Measurements from ENCODE around the gene ATM.
"Not testable (repeated sequence)": the region's sequence is repeated elsewhere in the genome, so short reads cannot be mapped to it uniquely, and the experiment has no call there.

The ATM gene

GRCh38 chr11:108221371-108221770, 1.5 kb upstream of the ATM start:
- no peak for DNase-seq

GRCh38 chr11:108221911-108222573, 825 bp upstream of the ATM start:
- DNase-seq = peak; percentile 34

DNA sequence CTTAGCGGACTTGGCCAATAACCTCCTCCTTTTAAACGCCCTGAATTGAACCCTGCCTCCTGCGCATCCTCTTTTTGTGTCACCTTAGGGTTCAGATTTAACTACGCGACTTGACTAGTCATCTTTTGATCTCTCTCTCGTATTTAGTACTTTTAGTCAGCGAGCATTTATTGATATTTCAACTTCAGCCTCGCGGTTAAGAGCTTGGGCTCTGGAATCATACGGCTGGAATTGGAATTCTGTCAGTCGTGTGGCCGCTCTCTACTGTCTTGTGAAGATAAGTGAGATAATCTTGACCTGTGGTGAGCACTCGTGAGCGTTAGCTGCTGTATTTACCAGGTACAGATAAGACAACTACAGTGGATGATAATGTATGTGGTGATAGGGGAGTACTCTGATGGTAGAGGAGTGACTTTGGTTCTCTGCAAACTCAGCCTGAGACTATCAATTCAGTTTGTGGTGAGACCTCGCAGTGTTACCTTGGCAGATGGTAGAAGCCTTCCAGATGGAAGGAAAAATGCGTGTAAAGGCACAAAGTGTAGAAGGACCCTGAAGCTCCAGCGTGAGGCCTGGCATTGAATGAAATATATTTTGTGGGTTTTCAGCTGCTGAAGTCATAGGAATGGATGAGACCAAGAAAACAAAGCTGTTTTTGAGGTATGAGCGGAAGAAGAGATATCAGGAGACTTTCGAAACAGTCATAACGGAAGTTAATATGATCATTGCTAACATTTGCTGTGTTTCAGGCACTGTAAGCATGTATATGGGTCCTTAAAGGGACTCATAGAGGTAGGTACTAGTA, 682 bp downstream of the ATM start:
- DNase-seq = no peak

GRCh38 chr11:108224366-108224765, 1.5 kb downstream of the ATM start:
- no peak for DNase-seq

- DNase-seq = peak; percentile 25
Measured at GRCh38 chr11:108224911-108225786, 2.3 kb downstream of the ATM start.

GRCh38 chr11:108226036-108226435, 3.2 kb downstream of the ATM start:
- DNase-seq = no peak

DNA sequence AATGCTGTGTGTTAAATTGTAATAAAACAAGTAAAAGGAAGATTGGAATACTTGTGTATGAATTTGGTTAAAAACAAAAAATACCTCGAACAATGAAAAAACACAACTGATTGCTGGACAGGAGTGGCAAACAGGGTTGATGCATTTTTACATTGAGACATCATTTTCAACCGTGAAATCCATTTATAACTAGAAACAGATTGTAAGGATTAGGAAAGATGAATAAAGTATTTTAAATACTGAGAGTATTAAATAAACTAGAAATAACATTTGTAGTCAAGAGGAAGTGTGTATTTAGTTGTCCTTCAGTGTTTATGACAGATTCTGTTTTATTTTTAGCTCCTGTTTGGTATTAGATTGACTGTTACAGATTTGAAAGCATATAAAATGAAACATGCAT, 5.4 kb downstream of the ATM start:
- DNase-seq = no peak

- no peak for DNase-seq
Measured at GRCh38 chr11:108233277-108233945, 10.5 kb downstream of the ATM start.

GRCh38 chr11:108235192-108235591, 12.3 kb downstream of the ATM start:
- DNase-seq = no peak

DNA sequence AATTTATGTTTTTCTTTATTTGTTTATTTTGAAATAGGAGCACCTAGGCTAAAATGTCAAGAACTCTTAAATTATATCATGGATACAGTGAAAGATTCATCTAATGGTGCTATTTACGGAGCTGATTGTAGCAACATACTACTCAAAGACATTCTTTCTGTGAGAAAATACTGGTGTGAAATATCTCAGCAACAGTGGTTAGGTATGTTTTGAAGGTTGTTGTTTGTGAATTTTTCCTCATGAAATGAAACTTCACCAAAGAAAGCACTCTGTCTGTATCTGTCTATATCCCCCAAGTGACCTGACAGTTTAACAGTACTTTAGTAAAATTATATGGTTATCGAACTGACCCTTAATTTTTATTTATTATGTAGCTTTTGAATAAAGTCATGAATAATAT, 12.8 kb downstream of the ATM start:
- DNase-seq = no peak

DNA sequence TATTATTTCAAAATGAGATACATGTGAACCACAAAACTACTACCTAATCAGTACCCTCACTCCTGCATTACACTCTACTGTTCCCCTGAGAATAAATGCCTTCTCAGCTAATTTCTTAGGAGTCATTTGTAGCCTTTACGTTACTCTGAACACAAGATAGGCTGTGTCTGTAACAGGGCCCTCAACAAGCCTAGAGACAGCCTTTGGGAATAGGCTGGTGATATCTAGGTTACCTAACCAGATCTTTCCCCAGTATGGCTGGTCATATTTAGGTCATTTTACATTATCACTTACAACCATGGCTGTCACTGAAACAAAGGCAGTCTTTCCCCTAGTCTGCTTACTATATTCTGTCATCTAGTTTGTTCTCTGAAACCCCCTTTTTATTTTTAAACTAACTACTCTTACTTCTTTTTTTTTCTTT, 14.2 kb downstream of the ATM start:
- no peak for DNase-seq

GRCh38 chr11:108239076-108239475, 16.2 kb downstream of the ATM start:
- DNase-seq = no peak

GRCh38 chr11:108241330-108242037, 18.6 kb downstream of the ATM start:
- DNase-seq = peak; percentile 47

- DNase-seq = no peak
Measured at GRCh38 chr11:108242422-108242821, 19.6 kb downstream of the ATM start.

GRCh38 chr11:108246308-108246707, 23.4 kb downstream of the ATM start:
- DNase-seq = no peak

DNA sequence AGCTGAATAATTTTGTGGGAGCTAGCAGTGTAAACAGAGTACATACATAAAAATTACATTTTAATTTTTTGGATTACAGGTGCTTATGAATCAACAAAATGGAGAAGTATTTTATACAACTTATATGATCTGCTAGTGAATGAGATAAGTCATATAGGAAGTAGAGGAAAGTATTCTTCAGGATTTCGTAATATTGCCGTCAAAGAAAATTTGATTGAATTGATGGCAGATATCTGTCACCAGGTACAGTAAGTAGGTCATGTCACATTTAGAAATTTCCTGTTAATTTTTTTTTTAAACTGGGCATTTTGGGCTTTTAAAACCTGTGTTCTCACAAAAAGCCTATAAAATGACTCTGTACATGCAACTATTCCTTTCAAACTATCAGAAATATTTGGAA, 24.0 kb downstream of the ATM start:
- DNase-seq = no peak

GRCh38 chr11:108253176-108253575, 30.3 kb downstream of the ATM start:
- DNase-seq = no peak

DNA sequence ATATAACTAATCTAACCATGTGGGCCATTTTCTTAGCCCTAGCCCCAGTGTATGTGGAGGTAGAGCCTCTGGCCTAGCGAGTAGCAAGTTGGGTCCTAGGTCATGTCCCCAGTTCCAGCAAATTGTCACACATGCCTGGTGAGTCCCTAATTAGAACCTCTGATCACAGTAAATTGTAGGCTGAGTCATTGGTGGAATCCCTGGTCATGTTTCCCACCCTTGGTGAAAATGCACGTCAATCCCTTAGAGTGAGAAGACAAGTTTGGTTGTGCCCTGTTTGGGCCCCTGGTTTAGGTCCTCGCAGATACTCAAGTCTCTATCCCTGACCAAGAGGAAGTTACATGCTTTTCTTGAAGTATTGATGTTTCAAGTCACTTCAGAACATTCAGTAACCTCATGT, 46.7 kb downstream of the ATM start:
- DNase-seq = no peak

- not testable (repeated sequence) for DNase-seq
Measured at GRCh38 chr11:108276985-108277616, 54.2 kb downstream of the ATM start.

- no peak for DNase-seq
Measured at GRCh38 chr11:108278546-108278945, 55.7 kb downstream of the ATM start.

DNA sequence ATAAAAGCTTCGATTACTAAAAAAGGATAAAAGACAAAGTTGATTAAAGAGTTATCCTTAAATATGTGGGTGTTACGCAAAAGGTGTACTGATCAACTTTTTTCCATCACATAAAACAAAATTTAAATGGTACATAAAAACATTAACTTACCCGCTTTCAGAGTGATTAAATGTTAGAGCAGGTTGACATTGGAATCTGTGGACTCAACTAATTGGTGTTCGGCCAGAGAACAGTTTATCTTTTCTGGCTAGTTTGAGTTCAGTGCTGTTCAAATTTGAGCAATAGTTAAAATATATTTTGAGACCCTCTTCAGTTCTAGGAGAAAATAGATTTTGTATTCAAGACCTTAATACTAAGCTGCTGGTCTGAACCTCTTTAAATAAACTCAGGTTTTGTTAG, 56.1 kb downstream of the ATM start:
- DNase-seq = no peak

GRCh38 chr11:108286370-108286769, 63.5 kb downstream of the ATM start:
- DNase-seq = no peak
